ENCODE data around the gene CCDC106. TPM values are rescaled to one million over a fixed set of nuclear protein-coding genes. Genes with fewer than 3 reads are reported as not detected.

Gene CCDC106
- total and polyA plus RNA-seq, 2 donors from 2014 or later = 22.7 to 51.9 TPM

GRCh38 chr19:55649268-55650125, 1.5 kb downstream of the CCDC106 start:
- intact Hi-C loops (cut with DNase I) = no loop called here
- no peaks in the 10 kb centered on the region for H3K9me3 ChIP-seq (ENCODE audit: control insufficient read depth in 2 of 3, insufficient read depth in 1 of 3, low read length in 3 of 3)
- H3K27me3 ChIP-seq (ENCODE audit: control insufficient read depth, insufficient read depth, low read length) = no peaks in the 10 kb centered on the region
- H3K4me3 ChIP-seq (ENCODE audit: low read length in 3 of 3) = peak overlapping the region in 2 of 3 donors; percentile 58 to 84
- peak overlapping the region in 1 of 3 donors; percentile 72 for H3K9ac ChIP-seq (ENCODE audit: low read length in 3 of 3)
- FAIRE-seq (no peak), DNase-seq (peak in 1 of 5 donors; percentile 69)
- H3K27ac ChIP-seq (ENCODE audit: low read depth in 2 of 2, low read length in 2 of 2) = peak overlapping the region; percentile 20 to 23
- peaks cover 0 to 21% (median 0%) of the 10 kb centered on the region in 3 donors for H3K4me1 ChIP-seq (ENCODE audit: control insufficient read depth in 2 of 3, insufficient read depth in 2 of 3, low read depth in 1 of 3, low read length in 3 of 3)
- no peaks in the 10 kb centered on the region for H3K36me3 ChIP-seq (ENCODE audit: control insufficient read depth in 2 of 3, insufficient read depth in 3 of 3, low read length in 3 of 3)
- no peak for TF ChIP-seq CTCF (IDR thresholded peaks at IDR 0.05; ENCODE audit: borderline replicate concordance, extremely low read depth, insufficient read depth)

- Histone ChIP-seq H3K4me1 (ENCODE audit: control insufficient read depth in 2 of 3, insufficient read depth in 2 of 3, low read depth in 1 of 3, low read length in 3 of 3) (peaks cover 0 to 18% (median 0%) of the 10 kb centered on the region in 3 donors), H3K4me3 (ENCODE audit: low read length in 3 of 3) (no peak overlapping the region), H3K36me3 (ENCODE audit: control insufficient read depth in 2 of 3, insufficient read depth in 3 of 3, low read length in 3 of 3) (no peaks in the 10 kb centered on the region), H3K9ac (ENCODE audit: low read length in 3 of 3) (no peak overlapping the region), H3K9me3 (ENCODE audit: control insufficient read depth in 2 of 3, insufficient read depth in 1 of 3, low read length in 3 of 3) (no peaks in the 10 kb centered on the region), H3K27ac (ENCODE audit: low read depth in 2 of 2, low read length in 2 of 2) (no peak overlapping the region), H3K27me3 (ENCODE audit: control insufficient read depth, insufficient read depth, low read length) (no peaks in the 10 kb centered on the region)
- intact Hi-C loops (cut with DNase I) = no loop called here
- TF ChIP-seq CTCF (IDR thresholded peaks at IDR 0.05; ENCODE audit: borderline replicate concordance, extremely low read depth, insufficient read depth) = no peak
- FAIRE-seq = no peak
- DNase-seq = peak in 1 of 5 donors; percentile 57
These were observed 2.1 kb downstream of the CCDC106 start for GRCh38 chr19:55650126-55650557.

- FAIRE-seq (no peak), DNase-seq (peak in 1 of 5 donors; percentile 79)
- H3K4me1 ChIP-seq (ENCODE audit: control insufficient read depth in 2 of 3, insufficient read depth in 2 of 3, low read depth in 1 of 3, low read length in 3 of 3) = peaks cover 0 to 20% (median 0%) of the 10 kb centered on the region in 3 donors
These were observed 2.7 kb downstream of the CCDC106 start for GRCh38 chr19:55650602-55651230.

More at GRCh38 chr19:55650602-55651230, 2.7 kb downstream of the CCDC106 start:
- intact Hi-C loops (cut with DNase I) = no loop called here
- H3K27ac ChIP-seq (ENCODE audit: low read depth in 2 of 2, low read length in 2 of 2) = no peak overlapping the region
- no peak for TF ChIP-seq CTCF (IDR thresholded peaks at IDR 0.05; ENCODE audit: borderline replicate concordance, extremely low read depth, insufficient read depth)
- H3K9me3 ChIP-seq (ENCODE audit: control insufficient read depth in 2 of 3, insufficient read depth in 1 of 3, low read length in 3 of 3) = no peaks in the 10 kb centered on the region
- H3K27me3 ChIP-seq (ENCODE audit: control insufficient read depth, insufficient read depth, low read length) = no peaks in the 10 kb centered on the region
- no peaks in the 10 kb centered on the region for H3K36me3 ChIP-seq (ENCODE audit: control insufficient read depth in 2 of 3, insufficient read depth in 3 of 3, low read length in 3 of 3)
- no peak overlapping the region for H3K9ac ChIP-seq (ENCODE audit: low read length in 3 of 3)
- H3K4me3 ChIP-seq (ENCODE audit: low read length in 3 of 3) = no peak overlapping the region
